Caki2 (cell line): ENCODE results near the gene ETV2. TPM values are rescaled to one million over a fixed set of nuclear protein-coding genes. Genes with fewer than 3 reads are reported as not detected.
A peak's percentile ranks its signal among the peaks of the same experiment; 100 is the strongest.
"Not testable (repeated sequence)": the region's sequence is repeated elsewhere in the genome, so short reads cannot be mapped to it uniquely, and the experiment has no call there.

Experiments used
- DNase-seq: peaks from one replicate; pipeline ENCODE4 v3.0.0-alpha.2; 2015; ENCODE audit warnings: low read depth
- in situ Hi-C: cut with HindIII; loops from 2 replicates; pipeline ENCODE4 v1.10.0; 2016; ENCODE audit warnings: low sequenced_read_pairs, low pct_unique_long_range_greater_than_20kb, mixed read lengths
- total RNA-seq: library from RNA; depleted of rRNA; stranded (reverse); fragments of >200 nt; shearing (Covaris generic); gene quantifications from 2 replicates; pipeline ENCODE4 v1.2.3, GENCODE V29; 2014; ENCODE audit warnings: low replicate concordance; rRNA removed

Gene ETV2
- 0.64 TPM in 1 of 2 replicates, not detected in the other for total RNA-seq

- in situ Hi-C loops, result no loop called here
- no peak for DNase-seq
These were observed at the start of gene ETV2 for GRCh38 chr19:35641515-35642151. ETV2 (plus strand) TSS chr19:35641745; CDS start chr19:35642461, 716 bp downstream.

GRCh38 chr19:35592226-35592625, 49.3 kb upstream of the ETV2 start:
- no peak for DNase-seq
- in situ Hi-C loops, result no loop called here

GRCh38 chr19:35595026-35595425, 46.5 kb upstream of the ETV2 start:
- in situ Hi-C loops, DNase-seq: not testable (repeated sequence)

GRCh38 chr19:35595928-35596327, 45.6 kb upstream of the ETV2 start:
- in situ Hi-C loops, result no loop called here
- DNase-seq, result no peak

GRCh38 chr19:35596366-35596999, 45.1 kb upstream of the ETV2 start:
- in situ Hi-C loops, result no loop called here
- peak; percentile 48 for DNase-seq

- DNase-seq, result no peak
- in situ Hi-C loops, result no loop called here
These were observed 39.6 kb upstream of the ETV2 start for GRCh38 chr19:35601971-35602370.

GRCh38 chr19:35604436-35604835, 37.1 kb upstream of the ETV2 start:
- in situ Hi-C loops, DNase-seq: not testable (repeated sequence)

- in situ Hi-C loops, DNase-seq: not testable (repeated sequence)
These were observed 34.4 kb upstream of the ETV2 start for GRCh38 chr19:35607170-35607569.

GRCh38 chr19:35607661-35608060, 33.9 kb upstream of the ETV2 start:
- in situ Hi-C loops, result no loop called here
- DNase-seq, result no peak

- DNase-seq, result no peak
- in situ Hi-C loops, result no loop called here
These were observed 33.3 kb upstream of the ETV2 start for GRCh38 chr19:35608251-35608650.

- DNase-seq, result no peak
- in situ Hi-C loops, result no loop called here
These were observed 31.6 kb upstream of the ETV2 start for GRCh38 chr19:35609851-35610353.

- in situ Hi-C loops, result no loop called here
- DNase-seq, result no peak
These were observed 29.4 kb upstream of the ETV2 start for GRCh38 chr19:35612224-35612558.

GRCh38 chr19:35612559-35613321, 28.8 kb upstream of the ETV2 start, which contains the start of gene HAUS5:
HAUS5 (plus strand) TSS chr19:35612735; CDS start chr19:35612795, 60 bp downstream.
- peak; percentile 94 for DNase-seq
- in situ Hi-C loops, result no loop called here

GRCh38 chr19:35613574-35613973, 28.0 kb upstream of the ETV2 start:
- in situ Hi-C loops, result no loop called here
- DNase-seq, result no peak

- in situ Hi-C loops, result no loop called here
- no peak for DNase-seq
These were observed 26.5 kb upstream of the ETV2 start for GRCh38 chr19:35615036-35615435.

GRCh38 chr19:35618857-35619256, 22.7 kb upstream of the ETV2 start:
- no peak for DNase-seq
- in situ Hi-C loops, result no loop called here

- DNase-seq, result no peak
- in situ Hi-C loops, result no loop called here
These were observed 22.1 kb upstream of the ETV2 start for GRCh38 chr19:35619290-35619923.

- DNase-seq, result no peak
- in situ Hi-C loops, result no loop called here
These were observed 21.5 kb upstream of the ETV2 start for GRCh38 chr19:35620001-35620400.

GRCh38 chr19:35621708-35622107, 19.8 kb upstream of the ETV2 start:
- no peak for DNase-seq
- in situ Hi-C loops, result no loop called here
